Measurements from ENCODE around the gene SUMO4. TPM values are rescaled to one million over a fixed set of nuclear protein-coding genes. Genes with fewer than 3 reads are reported as not detected.

The SUMO4 gene
- total and polyA plus RNA-seq, 9 of the 15 experiments (the other 6 are each of a cell fraction or from before 2014, with no cell fraction given) = 0.20 to 1.9 (median 0.50) TPM; not detected in 2

GRCh38 chr6:149421132-149421531 is 21.1 kb downstream of the SUMO4 start:
- ATAC-seq = no peak
- DNase-seq (ENCODE audit: extremely low read depth in 1 of 4, low spot score in 3 of 4) = no peak
- Histone ChIP-seq H3K36me3 (ENCODE audit: control insufficient read depth, insufficient read depth, low read length) (no peaks in the 10 kb centered on the region), H3K4me2 (ENCODE audit: insufficient read depth, low read length) (no peak overlapping the region), H3K9ac (ENCODE audit: insufficient read depth in 1 of 2, low read depth in 2 of 2, low read length in 2 of 2) (no peak overlapping the region), H3K9me1 (ENCODE audit: control insufficient read depth, insufficient read depth, low read length) (no peaks in the 10 kb centered on the region), H3K79me2 (ENCODE audit: control insufficient read depth, insufficient read depth, low read length) (no peaks in the 10 kb centered on the region), H2AFZ (ENCODE audit: low read depth, low read length) (no peak overlapping the region), H4K20me1 (replicated peaks; ENCODE audit: control insufficient read depth, insufficient read depth, low read length) (0 out of 2 replicates have a peak, but pooled peaks cover 3% of the 10 kb centered on the region), H3K4me3 (no peak overlapping the region), H3K27me3 (ENCODE audit: control insufficient read depth in 2 of 2, insufficient read depth in 2 of 2, low read length in 2 of 2) (peaks cover 29 to 49% of the 10 kb centered on the region in 2 experiments), H3K9me3 (replicated peaks; ENCODE audit: control insufficient read depth, insufficient read depth, low read depth, low read length) (no peaks in the 10 kb centered on the region), H3K27ac (ENCODE audit: extremely low read depth, low read depth, low read length) (no peak overlapping the region), H3K4me1 (replicated peaks in 1 of 2; ENCODE audit: control insufficient read depth in 2 of 2, insufficient read depth in 2 of 2, low read length in 2 of 2) (no peaks in the 10 kb centered on the region)
- FAIRE-seq = no peak
- 3% methylated on average over 5 of the region's 5 CpGs for WGBS (ENCODE audit: insufficient coverage, low coverage, missing lambda C conversion rate)
- TF ChIP-seq CSDE1 (IDR thresholded peaks at IDR 0.05) (no peak), RBM22 (IDR thresholded peaks at IDR 0.05; ENCODE audit: low read depth, low read length, poor library complexity, severe bottlenecking) (no peak), HDAC8 (tag; IDR thresholded peaks at IDR 0.05) (no peak), RAD21 (CRISPR knock-in tag; conservative IDR thresholded peaks at IDR 0.05 in 1 of 2, IDR thresholded peaks at IDR 0.05 in 1 of 2) (no peak)
- CTCF ChIA-PET (ENCODE audit: low intra/inter-chr PET ratio) = no interaction called here
- intact Hi-C loops (cut with micrococcal nuclease) = no loop called here
- in situ Hi-C loops (cut with MboI) = no loop called here
- no TSS peak for BruUV-seq (replicated peaks)
- POLR2A ChIA-PET = interaction anchor here (0.8 to 1.4 kb wide), 3 partner anchors 10 to 345 kb away, joined by 3 to 4 read pairs (median 3); no protein-coding TSS in a partner anchor

DNA sequence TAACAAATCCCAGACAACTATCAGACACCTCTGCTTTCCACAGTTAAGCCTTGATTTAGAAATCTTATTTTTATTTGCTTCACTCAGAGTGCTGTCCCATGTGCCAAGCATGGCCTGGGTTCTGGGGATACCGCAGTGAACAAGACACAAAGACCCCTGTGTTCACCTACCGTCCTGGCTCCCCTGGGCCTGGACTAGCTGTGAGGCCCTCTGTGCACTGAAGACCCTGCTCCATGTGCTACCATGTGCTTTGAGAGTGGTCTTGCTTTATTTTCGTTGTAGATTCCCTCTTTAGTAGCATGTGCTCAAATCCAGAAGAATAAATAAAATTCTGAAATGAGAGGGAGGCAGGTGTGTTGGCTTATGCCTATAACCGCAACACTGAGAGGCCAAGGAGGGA is 22.5 kb downstream of the SUMO4 start:
- in situ Hi-C loops (cut with MboI) (no loop called here), intact Hi-C loops (cut with micrococcal nuclease) (no loop called here)

More for the DNA sequence above, 22.5 kb downstream of the SUMO4 start:
- H3K9me3 ChIP-seq (replicated peaks; ENCODE audit: control insufficient read depth, insufficient read depth, low read depth, low read length) = no peaks in the 10 kb centered on the region
- H3K4me1 ChIP-seq (replicated peaks in 1 of 2; ENCODE audit: control insufficient read depth in 2 of 2, insufficient read depth in 2 of 2, low read length in 2 of 2) = no peaks in the 10 kb centered on the region
- H3K4me2 ChIP-seq (ENCODE audit: insufficient read depth, low read length) = no peak overlapping the region
- 15% methylated on average over 4 of the region's 4 CpGs for WGBS (ENCODE audit: insufficient coverage, low coverage, missing lambda C conversion rate)
- peaks cover 40 to 62% of the 10 kb centered on the region in 2 experiments for H3K27me3 ChIP-seq (ENCODE audit: control insufficient read depth in 2 of 2, insufficient read depth in 2 of 2, low read length in 2 of 2)
- H3K4me3 ChIP-seq = no peak overlapping the region
- ATAC-seq (no peak), DNase-seq (ENCODE audit: extremely low read depth in 1 of 4, low spot score in 3 of 4) (no peak), FAIRE-seq (no peak)
- H3K79me2 ChIP-seq (ENCODE audit: control insufficient read depth, insufficient read depth, low read length) = no peaks in the 10 kb centered on the region
- H2AFZ ChIP-seq (ENCODE audit: low read depth, low read length) = no peak overlapping the region
- no peaks in the 10 kb centered on the region for H3K9me1 ChIP-seq (ENCODE audit: control insufficient read depth, insufficient read depth, low read length)
- no TSS peak for BruUV-seq (replicated peaks)
- TF ChIP-seq ZNF583 (CRISPR knock-in tag; IDR thresholded peaks at IDR 0.05) = no peak
- no peak for TF ChIP-seq COPS2 (conservative IDR thresholded peaks at IDR 0.05)
- peak; percentile 37; the same call in 1 of the 2 replicates for TF ChIP-seq BMI1 (IDR thresholded peaks at IDR 0.05; ENCODE audit: low read length)
- peak; percentile 50 for TF ChIP-seq ZFP36 (IDR thresholded peaks at IDR 0.05; ENCODE audit: low read depth, low read length, partially characterized antibody)
- peak; percentile 98 for TF ChIP-seq CBX8 (IDR thresholded peaks at IDR 0.05; ENCODE audit: borderline replicate concordance, extremely low read depth, low read depth, low read length, poor library complexity, severe bottlenecking)
- TF ChIP-seq RNF2 (IDR thresholded peaks at IDR 0.05) = peak; percentile 77; the same call in 1 of the 2 replicates
- H4K20me1 ChIP-seq (replicated peaks; ENCODE audit: control insufficient read depth, insufficient read depth, low read length) = 0 out of 2 replicates have a peak, but pooled peaks cover 3% of the 10 kb centered on the region
- ChIA-PET POLR2A (no interaction called here), CTCF (ENCODE audit: low intra/inter-chr PET ratio) (no interaction called here)
- H3K27ac ChIP-seq (ENCODE audit: extremely low read depth, low read depth, low read length) = no peak overlapping the region
- no peak overlapping the region for H3K9ac ChIP-seq (ENCODE audit: insufficient read depth in 1 of 2, low read depth in 2 of 2, low read length in 2 of 2)
- H3K36me3 ChIP-seq (ENCODE audit: control insufficient read depth, insufficient read depth, low read length) = no peaks in the 10 kb centered on the region

Data from K562 (cell line).